ENCODE data around the gene RPTOR. TPM values are rescaled to one million over a fixed set of nuclear protein-coding genes. Genes with fewer than 3 reads are reported as not detected.

Gene RPTOR
- polyA plus RNA-seq, 1 experiment = 10.8 TPM

GRCh38 chr17:80701730-80702129 lies 157.1 kb downstream of the RPTOR start:
- DNase-seq (ENCODE audit: low read depth) = no peak

GRCh38 chr17:80702315-80703141 lies 157.9 kb downstream of the RPTOR start:
- no peak for DNase-seq (ENCODE audit: low read depth)
- no peak for TF ChIP-seq CTCF (IDR thresholded peaks at IDR 0.05; ENCODE audit: insufficient read depth, low read depth, low read length)
- POLR2A ChIA-PET = no interaction called here
- Histone ChIP-seq H3K4me3 (ENCODE audit: low read depth, low read length) (no peak overlapping the region), H3K36me3 (ENCODE audit: control insufficient read depth, insufficient read depth, low read length) (no peaks in the 10 kb centered on the region; the same call in 1 of the 2 replicates), H3K27me3 (ENCODE audit: control insufficient read depth, insufficient read depth, low read length) (no peaks in the 10 kb centered on the region)
- CTCF ChIA-PET = interaction anchor here (0.6 to 1.1 kb wide), 2 partner anchors 112 to 153 kb away, joined by 3 to 4 read pairs; no protein-coding TSS in a partner anchor

More at GRCh38 chr17:80701730-80702129, 157.1 kb downstream of the RPTOR start:
- Histone ChIP-seq H3K27me3 (ENCODE audit: control insufficient read depth, insufficient read depth, low read length) (no peaks in the 10 kb centered on the region), H3K4me3 (ENCODE audit: low read depth, low read length) (no peak overlapping the region), H3K36me3 (ENCODE audit: control insufficient read depth, insufficient read depth, low read length) (no peaks in the 10 kb centered on the region)
- ChIA-PET POLR2A (no interaction called here), CTCF (interaction anchor here (0.6 to 1.1 kb wide), 2 partner anchors 112 to 153 kb away, joined by 3 to 4 read pairs; no protein-coding TSS in a partner anchor)
- no peak for TF ChIP-seq CTCF (IDR thresholded peaks at IDR 0.05; ENCODE audit: insufficient read depth, low read depth, low read length)

- ChIA-PET POLR2A (no interaction called here), CTCF (no interaction called here)
- DNase-seq (ENCODE audit: low read depth) = no peak
- Histone ChIP-seq H3K27me3 (ENCODE audit: control insufficient read depth, insufficient read depth, low read length) (no peaks in the 10 kb centered on the region), H3K4me3 (ENCODE audit: low read depth, low read length) (no peak overlapping the region), H3K36me3 (ENCODE audit: control insufficient read depth, insufficient read depth, low read length) (peaks cover 2% of the 10 kb centered on the region)
- TF ChIP-seq CTCF (IDR thresholded peaks at IDR 0.05; ENCODE audit: insufficient read depth, low read depth, low read length) = no peak
These were observed 158.5 kb downstream of the RPTOR start for GRCh38 chr17:80703142-80703478.

GRCh38 chr17:80704381-80704819 lies 159.8 kb downstream of the RPTOR start:
- POLR2A ChIA-PET = no interaction called here
- Histone ChIP-seq H3K4me3 (ENCODE audit: low read depth, low read length) (no peak overlapping the region), H3K27me3 (ENCODE audit: control insufficient read depth, insufficient read depth, low read length) (no peaks in the 10 kb centered on the region), H3K36me3 (ENCODE audit: control insufficient read depth, insufficient read depth, low read length) (peaks cover 4% of the 10 kb centered on the region)
- TF ChIP-seq CTCF (IDR thresholded peaks at IDR 0.05; ENCODE audit: insufficient read depth, low read depth, low read length) = no peak
- CTCF ChIA-PET = interaction anchor here (0.6 kb wide), 1 partner anchor 11 kb away, joined by 3 read pairs; no protein-coding TSS in a partner anchor
- no peak for DNase-seq (ENCODE audit: low read depth)

- ChIA-PET POLR2A (no interaction called here), CTCF (no interaction called here)
- DNase-seq (ENCODE audit: low read depth) = no peak
- Histone ChIP-seq H3K27me3 (ENCODE audit: control insufficient read depth, insufficient read depth, low read length) (no peaks in the 10 kb centered on the region), H3K36me3 (ENCODE audit: control insufficient read depth, insufficient read depth, low read length) (peaks cover 4% of the 10 kb centered on the region), H3K4me3 (ENCODE audit: low read depth, low read length) (no peak overlapping the region)
- no peak for TF ChIP-seq CTCF (IDR thresholded peaks at IDR 0.05; ENCODE audit: insufficient read depth, low read depth, low read length)
These were observed 160.3 kb downstream of the RPTOR start for GRCh38 chr17:80704894-80705293.

Measured in BJ (cell line).